GM20431 (cell line): ENCODE measurements around the gene ARL14.

Source experiments
- in situ Hi-C: fragments of 300-500 bp; cut with MseI, MboI; formaldehyde crosslinking; loops from one replicate; pipeline ENCODE4 v1.15.0; 2020; ENCODE audit warnings: low sequenced_read_pairs; ENCODE audit not compliant: unreplicated experiment

The ARL14 gene

GRCh38 chr3:160673188-160673587 is 3.8 kb upstream of the ARL14 start:
- in situ Hi-C loops, result no loop called here

- in situ Hi-C loops, result no loop called here
Observed at GRCh38 chr3:160675566-160676124, 1.3 kb upstream of the ARL14 start.

DNA sequence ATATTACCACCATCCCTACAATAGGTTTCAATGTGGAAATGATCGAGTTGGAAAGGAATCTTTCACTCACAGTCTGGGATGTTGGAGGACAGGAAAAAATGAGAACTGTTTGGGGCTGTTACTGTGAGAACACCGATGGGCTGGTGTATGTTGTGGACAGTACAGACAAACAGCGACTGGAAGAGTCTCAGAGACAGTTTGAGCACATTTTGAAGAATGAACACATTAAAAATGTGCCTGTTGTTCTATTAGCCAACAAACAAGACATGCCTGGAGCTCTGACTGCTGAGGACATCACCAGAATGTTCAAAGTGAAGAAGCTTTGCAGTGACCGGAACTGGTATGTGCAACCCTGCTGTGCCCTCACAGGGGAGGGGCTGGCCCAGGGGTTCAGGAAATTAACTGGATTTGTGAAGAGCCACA is 510 bp downstream of the ARL14 start:
- in situ Hi-C loops, result no loop called here

- in situ Hi-C loops, result no loop called here
Observed at GRCh38 chr3:160678292-160678842, 1.4 kb downstream of the ARL14 start.

DNA sequence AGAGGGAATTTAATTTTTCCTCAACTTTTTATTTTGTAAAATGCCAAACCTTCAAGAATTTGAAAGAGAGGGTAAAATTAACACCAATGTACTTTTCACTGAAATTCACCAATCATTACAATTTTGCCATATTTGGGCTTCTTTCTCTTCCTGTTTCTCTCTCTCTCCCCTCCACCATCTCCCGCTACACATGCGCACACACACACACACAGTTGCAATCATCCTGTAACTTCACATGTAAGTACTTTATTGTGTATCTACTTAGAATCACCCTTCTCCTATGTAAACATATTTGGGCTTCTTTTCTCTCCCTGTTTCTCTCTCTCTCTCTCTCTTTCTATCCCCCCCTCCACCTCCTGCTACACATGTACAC is 7.4 kb downstream of the ARL14 start:
- in situ Hi-C loops, result no loop called here

GRCh38 chr3:160685144-160685766 is 8.3 kb downstream of the ARL14 start:
- in situ Hi-C loops, result no loop called here

DNA sequence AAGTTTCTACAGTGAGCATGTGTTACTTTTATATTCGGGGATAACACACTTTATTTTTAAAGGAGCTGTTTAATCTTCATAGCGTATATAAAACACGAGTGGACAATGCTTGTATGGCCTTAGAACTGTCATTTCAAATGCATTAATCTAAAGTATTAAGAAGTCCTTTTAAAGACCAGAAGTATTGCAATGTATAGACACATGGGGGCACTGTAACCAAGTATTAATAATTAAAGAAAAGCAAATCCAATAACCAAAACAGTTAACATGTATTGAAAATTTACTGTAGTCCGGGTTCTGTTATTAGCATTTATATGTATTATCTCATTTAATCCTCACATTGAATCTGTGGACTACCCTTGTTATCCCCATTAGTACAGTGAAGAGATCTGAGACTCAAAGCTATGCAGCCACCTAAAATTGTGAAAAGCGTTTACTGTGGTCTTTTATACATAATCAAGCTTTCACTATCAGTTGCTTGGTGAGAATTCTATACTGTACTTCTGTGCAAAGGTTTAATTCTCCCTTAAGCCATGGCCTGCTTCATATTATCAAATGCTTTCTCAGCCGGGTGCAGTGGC is 10.1 kb downstream of the ARL14 start:
- in situ Hi-C loops, result no loop called here

GRCh38 chr3:160691151-160691550 is 14.2 kb downstream of the ARL14 start:
- in situ Hi-C loops, result no loop called here

DNA sequence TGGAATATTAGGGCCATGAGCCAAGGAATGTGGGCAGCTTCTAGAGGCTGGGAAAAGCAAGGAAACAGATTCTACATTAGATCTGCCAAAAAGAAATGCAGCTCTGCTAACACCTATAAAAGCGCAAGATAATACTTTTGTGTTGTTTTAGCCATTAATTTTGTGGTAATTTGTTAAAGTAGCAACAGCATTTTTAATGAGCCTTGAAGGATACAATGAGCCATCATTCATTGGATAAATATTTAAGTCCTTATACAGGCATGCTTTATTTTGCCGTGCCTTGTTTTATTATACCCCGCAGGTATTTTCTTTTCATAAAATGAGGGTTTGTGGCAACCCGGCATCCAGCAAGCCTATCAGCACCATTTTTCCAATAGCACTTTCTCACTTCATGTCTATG is 15.0 kb downstream of the ARL14 start:
- in situ Hi-C loops, result no loop called here

- in situ Hi-C loops, result no loop called here
Observed at GRCh38 chr3:160693191-160693590, 16.2 kb downstream of the ARL14 start.

DNA sequence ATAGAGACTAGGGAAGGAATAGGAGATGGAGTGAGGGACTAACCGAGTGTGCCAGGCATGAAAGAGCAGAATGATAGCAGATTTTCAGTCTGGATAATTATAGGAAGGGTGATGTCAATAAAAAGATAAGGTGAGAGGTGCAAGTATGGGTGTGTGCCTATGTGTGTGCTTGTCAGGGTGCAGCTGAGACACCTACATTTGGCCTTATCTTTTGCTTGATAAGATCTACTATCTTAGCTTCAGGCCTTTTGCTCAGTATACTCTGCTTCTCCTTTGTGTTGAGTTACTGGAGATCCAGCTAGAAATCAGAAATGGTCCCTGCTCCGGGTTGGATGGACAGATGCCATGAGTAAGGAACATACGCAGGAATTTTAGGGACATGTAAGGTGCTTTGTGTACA is 17.4 kb downstream of the ARL14 start:
- in situ Hi-C loops, result no loop called here

DNA sequence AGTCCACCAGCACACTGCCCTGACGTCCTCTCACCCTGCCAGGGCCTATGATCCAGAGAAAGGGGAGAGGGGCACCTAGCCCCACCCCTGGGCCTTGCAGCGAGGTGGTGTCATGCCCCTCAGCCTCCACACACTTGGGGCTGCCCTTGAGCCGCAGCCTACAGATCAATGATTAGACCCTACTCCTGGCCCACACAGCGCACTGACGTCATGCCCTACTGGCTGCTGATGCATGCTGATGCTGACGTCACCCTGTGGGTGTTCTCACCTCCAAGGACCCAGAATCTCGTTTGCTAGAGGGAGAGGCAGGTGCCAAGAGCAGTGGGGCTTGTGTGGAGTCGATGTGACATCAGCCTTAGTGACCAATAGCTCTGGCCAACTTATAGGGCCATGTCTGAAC is 18.0 kb downstream of the ARL14 start:
- in situ Hi-C loops, result no loop called here

- in situ Hi-C loops, result no loop called here
Observed at GRCh38 chr3:160695915-160696327, 19.0 kb downstream of the ARL14 start.

DNA sequence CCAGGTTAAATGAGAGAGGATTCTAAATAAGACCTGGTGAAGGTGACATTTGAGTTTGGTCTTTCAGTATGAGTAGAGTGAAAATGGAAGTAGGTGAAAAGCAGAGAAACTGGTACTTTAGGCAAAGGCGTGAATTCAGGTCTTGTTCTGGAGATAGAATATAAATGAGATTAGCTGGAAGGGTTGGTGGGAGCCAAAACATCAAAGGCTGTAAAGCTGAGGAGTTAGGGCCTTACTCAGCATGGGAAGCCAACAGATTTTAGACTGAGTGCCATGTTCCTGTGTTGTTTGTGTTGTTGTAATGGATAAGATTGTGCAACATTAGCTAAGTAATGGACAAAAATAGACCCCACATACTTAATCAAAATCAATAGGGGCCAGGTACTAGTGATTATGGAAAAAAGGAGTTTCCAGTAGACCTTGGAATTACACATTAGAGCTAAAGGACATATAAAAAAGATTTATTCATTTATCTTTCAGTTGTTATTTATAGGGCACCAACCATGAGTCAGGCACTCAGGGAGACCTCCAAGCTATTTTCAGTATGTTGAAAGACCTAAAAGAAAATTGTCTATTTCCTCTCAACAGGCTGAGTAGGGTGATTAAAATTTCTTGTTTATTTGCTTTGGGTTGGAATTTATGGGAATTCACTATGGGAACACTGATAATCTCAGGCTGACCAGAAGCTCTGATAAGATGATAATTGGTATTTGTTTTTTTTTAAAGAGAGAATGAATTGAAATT is 20.8 kb downstream of the ARL14 start:
- in situ Hi-C loops, result no loop called here

DNA sequence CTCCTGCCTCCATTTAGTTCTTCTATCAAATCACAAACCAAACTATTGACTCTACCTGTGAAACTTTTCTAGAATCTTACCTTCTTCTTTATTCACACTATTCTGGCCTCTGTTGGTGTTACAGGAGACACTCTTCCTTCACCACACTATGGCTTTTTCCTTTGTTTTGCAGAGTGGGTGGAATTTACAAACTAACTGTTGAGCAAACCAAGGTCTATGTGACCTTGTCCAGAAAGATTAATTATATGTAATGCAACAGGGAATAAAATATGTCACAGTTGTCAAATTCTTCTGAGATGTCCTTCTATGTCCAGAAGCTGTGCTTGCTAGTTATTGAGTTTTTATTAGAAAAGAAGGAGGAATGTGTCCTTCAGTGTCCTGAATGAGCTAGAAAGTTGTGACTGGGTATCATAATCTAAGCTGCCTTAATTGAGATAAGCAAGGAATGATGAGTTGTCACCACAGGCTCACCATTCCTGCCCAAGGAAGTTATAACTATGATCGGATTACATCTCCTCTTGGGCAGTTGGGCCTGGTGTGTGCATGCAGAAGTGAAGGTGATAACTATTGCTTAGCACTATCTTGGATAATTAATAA is 21.7 kb downstream of the ARL14 start:
- in situ Hi-C loops, result no loop called here

DNA sequence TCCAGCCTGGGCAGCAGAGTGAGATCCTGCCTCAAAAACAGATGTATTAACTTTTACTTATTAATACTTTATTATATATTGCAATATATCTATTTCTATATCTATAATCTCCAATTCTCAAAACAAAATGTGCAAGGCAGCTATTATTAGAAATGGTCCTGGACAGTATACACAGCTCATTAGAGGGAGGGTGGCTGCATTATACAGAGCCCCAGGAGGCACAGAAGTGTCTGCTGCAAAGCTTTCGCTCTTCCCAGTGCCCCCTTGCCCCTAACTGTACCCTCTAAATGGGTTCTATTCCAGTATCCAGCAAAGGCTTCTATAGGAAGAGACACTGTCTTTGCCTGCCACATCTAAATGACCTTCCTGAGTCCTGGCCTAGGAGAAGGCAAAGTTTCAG is 24.5 kb downstream of the ARL14 start:
- in situ Hi-C loops, result loop anchor here (25.0 kb wide), 1 partner anchor 236 kb away; no protein-coding TSS in a partner anchor

GRCh38 chr3:160702290-160702689 is 25.3 kb downstream of the ARL14 start:
- in situ Hi-C loops, result loop anchor here (25.0 kb wide), 1 partner anchor 235 kb away; no protein-coding TSS in a partner anchor

GRCh38 chr3:160703974-160704373 is 27.0 kb downstream of the ARL14 start:
- in situ Hi-C loops, result loop anchor here (25.0 kb wide), 1 partner anchor 233 kb away; no protein-coding TSS in a partner anchor

DNA sequence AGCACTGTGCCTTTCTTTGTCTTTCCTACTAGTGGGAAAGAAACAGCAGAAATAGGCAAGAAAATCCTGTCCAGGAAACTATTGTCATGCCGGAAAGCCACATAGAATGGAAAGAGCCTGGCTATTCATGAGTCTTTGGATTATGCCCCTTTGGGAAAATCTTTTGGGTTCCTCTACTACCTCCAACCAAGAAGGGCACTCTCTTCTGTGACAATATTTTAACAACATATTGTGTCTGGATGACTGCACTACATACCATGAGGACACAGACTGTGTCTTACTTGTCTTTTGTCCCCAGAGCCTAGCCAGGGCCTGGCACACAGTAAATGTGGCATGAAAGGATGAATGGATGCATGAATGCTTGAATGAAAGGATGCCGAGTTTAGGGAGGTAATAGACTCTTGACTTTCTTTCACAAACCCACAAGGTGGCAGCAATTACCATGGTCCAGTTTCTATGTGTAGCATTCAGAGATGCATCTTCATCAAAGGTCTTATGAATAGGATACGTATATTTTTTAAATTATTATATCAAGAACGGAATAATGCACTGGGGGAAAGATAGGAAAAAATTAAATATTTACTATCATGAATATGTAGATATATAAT is 30.3 kb downstream of the ARL14 start:
- in situ Hi-C loops, result loop anchor here (25.0 kb wide), 1 partner anchor 230 kb away; no protein-coding TSS in a partner anchor
